ENCODE measurements around the gene TRPM3.
"Not testable (repeated sequence)": the region's sequence is repeated elsewhere in the genome, so short reads cannot be mapped to it uniquely, and the experiment has no call there.

Gene TRPM3

GRCh38 chr9:70635790-70636189 is 485.6 kb downstream of the TRPM3 start:
- no peak overlapping the region for H3K4me3 ChIP-seq (replicated peaks; ENCODE audit: insufficient read depth, low read length)
- no peak overlapping the region for H3K27ac ChIP-seq (replicated peaks)
- H3K27me3 ChIP-seq (ENCODE audit: insufficient read depth, poor library complexity, severe bottlenecking), result peaks cover 2% of the 10 kb centered on the region
- no peak for DNase-seq (ENCODE audit: low read depth in 1 of 2, low spot score in 1 of 2)
- no peak for TF ChIP-seq POLR2AphosphoS5 (IDR thresholded peaks at IDR 0.05; ENCODE audit: low read depth)
- TF ChIP-seq GABPA (IDR thresholded peaks at IDR 0.05; ENCODE audit: low read depth), result no peak
- no peak for TF ChIP-seq SPI1 (IDR thresholded peaks at IDR 0.05; ENCODE audit: borderline replicate concordance, low read depth)
- TF ChIP-seq, protein P1, sequence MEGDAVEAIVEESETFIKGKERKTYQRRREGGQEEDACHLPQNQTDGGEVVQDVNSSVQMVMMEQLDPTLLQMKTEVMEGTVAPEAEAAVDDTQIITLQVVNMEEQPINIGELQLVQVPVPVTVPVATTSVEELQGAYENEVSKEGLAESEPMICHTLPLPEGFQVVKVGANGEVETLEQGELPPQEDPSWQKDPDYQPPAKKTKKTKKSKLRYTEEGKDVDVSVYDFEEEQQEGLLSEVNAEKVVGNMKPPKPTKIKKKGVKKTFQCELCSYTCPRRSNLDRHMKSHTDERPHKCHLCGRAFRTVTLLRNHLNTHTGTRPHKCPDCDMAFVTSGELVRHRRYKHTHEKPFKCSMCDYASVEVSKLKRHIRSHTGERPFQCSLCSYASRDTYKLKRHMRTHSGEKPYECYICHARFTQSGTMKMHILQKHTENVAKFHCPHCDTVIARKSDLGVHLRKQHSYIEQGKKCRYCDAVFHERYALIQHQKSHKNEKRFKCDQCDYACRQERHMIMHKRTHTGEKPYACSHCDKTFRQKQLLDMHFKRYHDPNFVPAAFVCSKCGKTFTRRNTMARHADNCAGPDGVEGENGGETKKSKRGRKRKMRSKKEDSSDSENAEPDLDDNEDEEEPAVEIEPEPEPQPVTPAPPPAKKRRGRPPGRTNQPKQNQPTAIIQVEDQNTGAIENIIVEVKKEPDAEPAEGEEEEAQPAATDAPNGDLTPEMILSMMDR (IDR thresholded peaks at IDR 0.05; ENCODE audit: insufficient read depth, low read length), result no peak
- no peak for TF ChIP-seq REST (IDR thresholded peaks at IDR 0.05; ENCODE audit: insufficient replicate concordance, low read depth)

DNA sequence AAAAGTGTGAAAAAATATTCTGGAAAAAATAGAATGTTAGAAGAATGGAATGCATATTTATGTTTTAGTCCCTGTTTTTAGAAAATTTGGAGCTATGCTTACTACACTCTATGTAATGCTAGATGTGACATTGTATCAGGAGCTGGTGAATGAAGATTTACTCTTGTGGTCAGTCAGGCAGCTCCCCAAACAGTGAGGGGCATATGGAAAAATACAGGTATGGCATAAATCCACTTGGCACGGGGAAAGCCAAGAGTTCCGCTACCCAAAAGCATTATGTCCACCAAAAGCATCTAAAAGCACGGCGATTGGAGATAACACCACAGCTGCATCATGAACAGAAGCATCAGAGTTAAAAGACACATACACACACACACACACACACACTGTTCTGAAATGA is 486.7 kb downstream of the TRPM3 start:
- Histone ChIP-seq H3K4me3 (replicated peaks; ENCODE audit: insufficient read depth, low read length) (no peak overlapping the region), H3K27ac (replicated peaks) (no peak overlapping the region), H3K27me3 (ENCODE audit: insufficient read depth, poor library complexity, severe bottlenecking) (peaks cover 2% of the 10 kb centered on the region)
- DNase-seq (ENCODE audit: low read depth in 1 of 2, low spot score in 1 of 2), result no peak
- no peak for TF ChIP-seq SPI1 (IDR thresholded peaks at IDR 0.05; ENCODE audit: borderline replicate concordance, low read depth)
- no peak for TF ChIP-seq POLR2AphosphoS5 (IDR thresholded peaks at IDR 0.05; ENCODE audit: low read depth)
- TF ChIP-seq REST (IDR thresholded peaks at IDR 0.05; ENCODE audit: insufficient replicate concordance, low read depth), result no peak
- TF ChIP-seq, protein P1 (IDR thresholded peaks at IDR 0.05; ENCODE audit: insufficient read depth, low read length), result no peak
- TF ChIP-seq GABPA (IDR thresholded peaks at IDR 0.05; ENCODE audit: low read depth), result no peak

DNA sequence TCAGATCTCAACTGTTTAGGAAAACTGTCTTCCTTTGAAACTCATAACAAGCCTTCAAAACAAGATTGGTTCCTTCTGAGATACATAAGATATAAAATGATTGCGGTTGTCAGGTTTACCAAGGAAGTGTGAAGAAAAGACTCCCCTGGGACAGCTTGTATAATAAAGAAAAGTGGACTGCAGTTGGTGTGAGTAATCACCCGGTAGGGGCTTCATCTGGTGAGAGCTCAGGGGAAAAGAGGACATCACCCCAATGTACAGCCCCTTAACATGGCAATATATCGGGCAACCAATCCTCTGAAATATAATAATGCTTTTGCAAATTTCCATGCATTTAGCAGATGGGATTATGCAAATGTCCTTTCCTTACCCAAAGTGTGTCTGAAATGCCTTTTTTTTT is 490.4 kb downstream of the TRPM3 start:
- DNase-seq (ENCODE audit: low read depth in 1 of 2, low spot score in 1 of 2), result no peak
- no peak overlapping the region for H3K4me3 ChIP-seq (replicated peaks; ENCODE audit: insufficient read depth, low read length)
- H3K27me3 ChIP-seq (ENCODE audit: insufficient read depth, poor library complexity, severe bottlenecking), result peaks cover 2% of the 10 kb centered on the region
- no peak for TF ChIP-seq SPI1 (IDR thresholded peaks at IDR 0.05; ENCODE audit: borderline replicate concordance, low read depth)
- no peak overlapping the region for H3K27ac ChIP-seq (replicated peaks)

DNA sequence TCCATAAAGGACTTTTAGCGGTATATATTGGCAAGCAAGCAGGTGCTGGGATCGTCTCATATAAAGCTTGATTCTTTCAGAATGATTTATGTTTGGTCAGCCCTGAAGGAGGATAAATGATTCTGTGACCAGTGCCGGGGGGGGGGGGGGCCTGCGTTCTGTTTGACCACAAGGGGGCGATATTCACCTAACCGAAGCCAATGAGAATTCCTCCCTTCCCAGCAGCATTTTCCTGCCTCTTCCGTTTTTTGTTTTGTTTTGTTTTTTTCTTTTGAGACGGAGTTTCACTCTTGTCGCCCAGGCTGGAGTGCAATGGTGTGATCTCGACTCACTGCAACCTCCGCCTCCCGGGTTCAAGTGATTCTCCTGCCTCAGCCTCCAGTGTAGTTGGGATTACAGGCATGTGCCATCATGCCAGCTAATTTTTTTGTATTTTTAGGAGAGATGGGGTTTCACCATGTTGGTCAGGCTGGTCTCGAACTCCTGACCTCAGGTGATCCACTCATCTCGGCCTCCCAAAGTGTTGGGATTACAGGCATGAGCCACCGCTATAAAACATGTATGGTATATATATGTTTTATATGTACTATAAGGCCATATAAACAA is 492.2 kb downstream of the TRPM3 start:
- not testable (repeated sequence) for H3K27ac ChIP-seq (replicated peaks); H3K4me3 ChIP-seq (replicated peaks; ENCODE audit: insufficient read depth, low read length); H3K27me3 ChIP-seq (ENCODE audit: insufficient read depth, poor library complexity, severe bottlenecking); DNase-seq (ENCODE audit: low read depth in 1 of 2, low spot score in 1 of 2)

GRCh38 chr9:70625078-70625477 is 496.3 kb downstream of the TRPM3 start:
- TF ChIP-seq SPI1 (IDR thresholded peaks at IDR 0.05; ENCODE audit: borderline replicate concordance, low read depth) (no peak), POLR2AphosphoS5 (IDR thresholded peaks at IDR 0.05; ENCODE audit: low read depth) (no peak), REST (IDR thresholded peaks at IDR 0.05; ENCODE audit: insufficient replicate concordance, low read depth) (no peak), GABPA (IDR thresholded peaks at IDR 0.05; ENCODE audit: low read depth) (no peak)
- TF ChIP-seq, protein P1 (IDR thresholded peaks at IDR 0.05; ENCODE audit: insufficient read depth, low read length), result no peak
- no peaks in the 10 kb centered on the region for H3K27me3 ChIP-seq (ENCODE audit: insufficient read depth, poor library complexity, severe bottlenecking)
- DNase-seq (ENCODE audit: low read depth in 1 of 2, low spot score in 1 of 2), result no peak
- no peak overlapping the region for H3K4me3 ChIP-seq (replicated peaks; ENCODE audit: insufficient read depth, low read length)
- no peak overlapping the region for H3K27ac ChIP-seq (replicated peaks)
